GM12801 (cell line): ENCODE results near the gene LLGL1.

ENCODE experiments used
- TF ChIP-seq, protein P1 (sequence below): IDR thresholded peaks from one replicate; pipeline ENCODE4 v1.5.1; 2011; ENCODE audit warnings: control low read depth; ENCODE audit not compliant: insufficient read length; ENCODE audit errors: extremely low read depth

The LLGL1 gene

GRCh38 chr17:18182110-18182977, 43.1 kb upstream of the LLGL1 start:
- TF ChIP-seq, protein P1, sequence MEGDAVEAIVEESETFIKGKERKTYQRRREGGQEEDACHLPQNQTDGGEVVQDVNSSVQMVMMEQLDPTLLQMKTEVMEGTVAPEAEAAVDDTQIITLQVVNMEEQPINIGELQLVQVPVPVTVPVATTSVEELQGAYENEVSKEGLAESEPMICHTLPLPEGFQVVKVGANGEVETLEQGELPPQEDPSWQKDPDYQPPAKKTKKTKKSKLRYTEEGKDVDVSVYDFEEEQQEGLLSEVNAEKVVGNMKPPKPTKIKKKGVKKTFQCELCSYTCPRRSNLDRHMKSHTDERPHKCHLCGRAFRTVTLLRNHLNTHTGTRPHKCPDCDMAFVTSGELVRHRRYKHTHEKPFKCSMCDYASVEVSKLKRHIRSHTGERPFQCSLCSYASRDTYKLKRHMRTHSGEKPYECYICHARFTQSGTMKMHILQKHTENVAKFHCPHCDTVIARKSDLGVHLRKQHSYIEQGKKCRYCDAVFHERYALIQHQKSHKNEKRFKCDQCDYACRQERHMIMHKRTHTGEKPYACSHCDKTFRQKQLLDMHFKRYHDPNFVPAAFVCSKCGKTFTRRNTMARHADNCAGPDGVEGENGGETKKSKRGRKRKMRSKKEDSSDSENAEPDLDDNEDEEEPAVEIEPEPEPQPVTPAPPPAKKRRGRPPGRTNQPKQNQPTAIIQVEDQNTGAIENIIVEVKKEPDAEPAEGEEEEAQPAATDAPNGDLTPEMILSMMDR, result no peak

- TF ChIP-seq, protein P1, result no peak
These were observed 42.5 kb upstream of the LLGL1 start for GRCh38 chr17:18182978-18183333.

DNA sequence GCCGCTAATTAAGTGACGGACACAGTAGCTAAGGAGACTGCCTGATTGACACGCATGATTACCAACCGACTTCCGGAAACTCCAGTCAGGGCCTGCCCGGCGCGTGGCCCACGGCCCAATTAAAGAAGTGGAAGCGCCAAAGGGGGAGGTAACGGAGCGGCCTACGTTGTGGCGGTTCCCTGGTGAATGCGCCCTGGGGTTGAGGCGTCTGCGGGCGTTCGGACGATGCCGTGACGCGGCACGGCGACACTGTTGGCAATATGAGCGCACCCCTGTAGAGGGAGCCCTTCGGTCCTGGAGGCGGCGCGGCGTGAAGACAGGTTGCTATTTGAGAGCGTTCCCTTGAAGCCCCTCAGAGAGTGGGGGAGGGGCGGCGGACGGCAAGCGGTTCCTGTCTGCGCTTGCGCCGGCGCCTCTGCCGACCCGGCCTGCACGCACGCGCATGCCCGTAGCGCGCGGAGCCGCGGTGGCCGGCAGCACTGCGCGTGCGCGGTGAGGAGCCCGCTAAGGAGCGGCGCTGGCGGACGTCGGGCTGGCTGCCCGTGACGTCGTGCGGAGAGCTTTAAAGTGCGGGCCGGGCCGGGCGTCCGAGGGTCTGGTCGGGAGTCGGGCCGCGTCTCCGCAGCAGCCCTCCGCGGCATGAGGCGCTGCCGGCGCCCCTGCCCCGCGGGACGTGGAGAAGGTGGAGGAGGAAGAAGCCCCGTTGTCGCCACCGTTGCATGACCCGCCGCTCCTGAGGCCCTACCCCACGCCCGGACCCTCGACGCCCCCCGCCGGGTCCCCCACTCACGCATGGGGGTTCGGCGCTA, 41.9 kb upstream of the LLGL1 start, which contains the start of gene ALKBH5:
Gene ALKBH5 (plus strand): TSS at position 495 of the 809 bp plus-strand sequence. CDS start 416 bp downstream, outside the sequence.
- TF ChIP-seq, protein P1, result no peak

- TF ChIP-seq, protein P1, result no peak
These were observed 41.0 kb upstream of the LLGL1 start for GRCh38 chr17:18184143-18185031.

DNA sequence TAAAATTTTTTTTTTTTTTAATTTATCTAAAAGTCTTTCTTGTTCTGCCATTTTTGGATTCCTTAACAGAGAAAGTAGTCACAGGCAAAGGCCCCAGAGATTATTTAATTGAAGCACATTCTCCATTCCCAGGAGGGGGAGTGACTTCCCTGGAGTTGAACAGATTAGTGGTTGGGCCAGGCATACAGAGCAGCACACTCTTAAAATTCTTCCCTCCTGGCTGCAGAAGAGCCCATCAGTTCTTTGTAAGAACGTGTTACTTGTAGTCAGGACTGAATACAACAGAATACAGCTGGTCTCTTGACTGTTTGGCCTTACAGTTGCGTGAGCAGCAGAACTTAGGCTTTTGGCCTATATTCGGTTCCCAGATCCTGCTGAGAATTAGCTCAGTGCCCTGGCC, 40.0 kb upstream of the LLGL1 start:
- TF ChIP-seq, protein P1, result no peak

DNA sequence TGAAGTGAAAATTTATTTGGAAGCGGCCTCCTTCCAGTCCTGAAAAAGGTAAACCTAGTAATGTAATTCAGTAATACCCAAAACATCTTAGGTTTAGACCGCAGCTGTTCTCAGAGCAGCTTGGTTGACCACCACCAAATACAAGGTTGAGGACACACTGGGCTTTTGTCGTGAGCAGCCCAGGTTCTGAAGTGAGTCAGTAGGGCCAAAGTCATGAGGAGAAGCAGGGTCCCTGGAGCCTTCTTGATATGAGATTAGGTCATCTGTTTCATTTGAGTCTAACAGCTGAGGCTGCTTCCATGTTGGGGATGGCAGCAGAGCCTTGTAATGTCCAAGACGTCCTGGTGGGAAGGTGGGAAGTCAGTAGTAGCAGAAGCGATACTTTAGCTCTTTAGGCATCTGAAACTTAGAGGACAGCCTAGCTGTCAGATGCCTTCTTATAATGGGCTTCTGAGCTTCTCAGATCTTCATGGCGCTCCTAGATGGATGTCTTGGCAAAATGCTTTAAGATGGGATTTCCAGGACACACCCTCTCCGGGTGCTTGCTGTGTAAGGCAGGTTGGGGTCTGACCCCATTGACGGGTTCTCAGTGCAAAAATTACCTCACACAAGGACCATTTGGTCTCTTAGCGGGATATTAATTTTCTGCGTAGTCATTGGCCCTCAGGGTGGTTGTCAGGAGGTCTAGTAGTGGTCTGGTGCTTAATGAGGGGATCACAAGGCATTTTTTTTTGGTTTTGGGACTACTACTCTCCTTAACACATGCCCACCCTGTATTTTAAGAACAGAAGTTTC, 39.4 kb upstream of the LLGL1 start:
- TF ChIP-seq, protein P1, result no peak
